Right lung (tissue), 5 donors: ENCODE data around the gene CDH20. TPM values are rescaled to one million over a fixed set of nuclear protein-coding genes. Genes with fewer than 3 reads are reported as not detected.

Experiments
- DNase-seq, 2 donors: peaks; one replicate each; pipeline ENCODE4 v3.0.0-alpha.2; 2013
- polyA plus RNA-seq, 5 donors: library from polyadenylated mRNA; unstranded; fragments of 120-200 nt; gene quantifications; one replicate each; pipeline versions ENCODE4 v1.2.1 to v1.2.3, GENCODE V29; 2013; ENCODE audit warnings: inconsistent platforms in 1 of 5, low replicate concordance in 1 of 5; ENCODE audit not compliant: insufficient read length in 5 of 5, insufficient read depth in 1 of 5

The CDH20 gene
- polyA plus RNA-seq, 5 donors = 0.13 to 0.89 (median 0.35) TPM

DNA sequence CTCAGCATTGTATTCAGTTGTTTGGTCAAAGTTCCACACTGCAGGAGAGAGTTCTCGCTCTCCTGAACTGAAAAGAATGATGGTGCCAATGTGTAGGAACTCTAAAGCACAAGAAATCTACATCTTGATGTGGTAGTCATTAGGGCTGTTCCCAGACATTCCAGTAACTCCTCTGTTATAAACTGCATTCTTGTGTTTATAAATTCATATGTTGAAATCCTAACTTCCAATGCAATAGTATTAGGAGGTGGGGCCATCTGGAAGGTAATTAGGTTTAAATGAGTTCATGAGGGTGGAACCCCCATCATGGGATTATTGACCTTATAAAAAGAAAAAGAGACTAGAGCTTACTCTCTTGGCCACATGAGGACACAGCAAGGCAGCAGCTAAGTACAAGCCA, 239.6 kb downstream of the CDH20 start:
- DNase-seq = no peak

DNA sequence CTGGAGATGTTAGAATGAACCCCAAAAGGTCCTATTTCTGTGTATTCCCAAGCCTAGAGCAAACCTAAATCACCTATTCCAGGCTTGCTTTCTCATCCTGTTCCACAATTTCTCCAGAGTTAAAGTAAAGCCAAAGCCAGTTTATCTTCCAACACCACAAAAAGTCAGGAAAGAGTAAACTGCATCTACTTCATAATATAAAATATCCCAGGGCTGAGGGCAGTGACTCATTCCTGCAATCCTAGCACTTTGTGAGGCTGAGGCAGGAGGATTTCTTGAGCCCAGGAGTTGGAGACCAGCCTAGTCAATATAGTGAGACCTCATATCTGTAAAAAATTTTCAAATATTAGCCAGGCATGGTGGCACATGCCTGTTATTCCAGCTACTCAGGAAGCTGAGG, 241.4 kb downstream of the CDH20 start:
- no peak for DNase-seq

DNA sequence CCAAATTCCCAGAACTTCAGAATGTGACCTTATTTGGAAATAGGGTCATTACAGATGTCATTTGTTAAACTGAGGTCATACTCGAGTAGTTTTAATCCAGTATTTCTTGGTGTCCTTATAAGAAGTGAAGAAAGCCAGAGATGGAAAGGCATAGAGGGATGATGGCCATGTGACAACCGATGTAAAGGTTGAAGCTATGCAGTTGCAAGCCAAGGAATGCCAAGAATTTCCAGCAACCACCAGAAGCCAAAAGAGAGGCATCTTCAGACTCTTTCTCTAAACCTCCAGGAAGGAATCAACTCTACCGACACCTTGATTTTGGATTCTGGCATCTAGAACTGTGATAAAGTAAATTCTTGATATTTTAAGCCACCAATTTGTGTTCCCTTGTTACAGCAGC, 242.2 kb downstream of the CDH20 start:
- no peak for DNase-seq

DNA sequence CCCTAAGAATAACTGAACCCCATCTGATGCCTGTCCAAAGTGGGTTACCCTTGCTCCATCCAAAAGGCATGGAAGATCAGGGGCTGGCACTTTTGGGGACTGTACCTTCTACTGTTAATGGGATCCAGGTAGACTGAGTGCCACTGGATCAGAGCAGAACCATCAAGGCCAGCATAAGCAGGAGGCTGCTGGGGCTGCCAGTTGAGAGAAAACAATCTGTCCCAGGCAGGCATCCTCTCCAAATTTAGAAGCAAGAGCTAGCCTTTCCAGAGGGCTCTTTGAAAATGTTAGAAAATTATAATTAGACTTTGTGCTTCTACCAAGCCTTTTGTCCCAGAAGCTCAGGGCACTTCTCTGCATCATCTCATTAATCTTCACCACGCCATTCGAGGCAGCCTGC, 245.6 kb downstream of the CDH20 start:
- no peak for DNase-seq

DNA sequence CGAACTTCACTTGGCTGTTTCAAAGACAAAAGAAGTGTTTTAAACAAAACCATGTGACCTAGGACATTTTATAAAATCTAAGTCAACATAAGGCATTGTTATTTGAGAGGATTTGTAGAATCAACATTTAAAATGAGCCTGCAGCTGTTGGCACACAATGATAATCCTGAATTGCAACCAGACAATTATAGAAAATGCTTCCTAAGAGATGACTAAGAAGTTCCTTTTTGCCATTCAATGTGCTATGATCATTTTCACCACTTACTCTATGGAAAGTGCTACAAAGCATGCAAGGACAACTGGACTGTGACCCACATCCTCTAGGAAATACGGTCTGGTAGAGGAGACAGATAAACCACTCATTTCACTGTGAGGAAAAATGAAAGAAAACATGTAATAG, 246.4 kb downstream of the CDH20 start:
- no peak for DNase-seq

DNA sequence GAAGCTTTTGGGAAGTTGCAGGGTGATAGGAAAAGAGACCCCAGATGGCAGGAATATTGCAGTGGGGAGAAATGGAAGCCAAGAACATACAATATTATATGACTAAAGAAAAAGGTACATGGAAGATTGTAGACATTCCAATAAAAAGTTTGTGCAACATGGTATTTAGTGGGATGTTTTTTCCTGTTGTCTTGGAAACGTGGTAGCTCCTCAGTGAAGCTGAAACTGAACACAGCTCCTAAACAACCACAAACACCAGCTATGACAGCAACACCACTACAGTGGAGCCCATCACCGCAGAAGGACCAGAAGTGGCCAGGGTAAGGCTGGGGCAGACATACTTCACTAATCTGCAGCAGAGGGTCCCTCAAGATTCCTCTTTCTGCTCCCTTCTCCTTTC, 246.8 kb downstream of the CDH20 start:
- peak in 1 of 2 donors; percentile 32 for DNase-seq

DNA sequence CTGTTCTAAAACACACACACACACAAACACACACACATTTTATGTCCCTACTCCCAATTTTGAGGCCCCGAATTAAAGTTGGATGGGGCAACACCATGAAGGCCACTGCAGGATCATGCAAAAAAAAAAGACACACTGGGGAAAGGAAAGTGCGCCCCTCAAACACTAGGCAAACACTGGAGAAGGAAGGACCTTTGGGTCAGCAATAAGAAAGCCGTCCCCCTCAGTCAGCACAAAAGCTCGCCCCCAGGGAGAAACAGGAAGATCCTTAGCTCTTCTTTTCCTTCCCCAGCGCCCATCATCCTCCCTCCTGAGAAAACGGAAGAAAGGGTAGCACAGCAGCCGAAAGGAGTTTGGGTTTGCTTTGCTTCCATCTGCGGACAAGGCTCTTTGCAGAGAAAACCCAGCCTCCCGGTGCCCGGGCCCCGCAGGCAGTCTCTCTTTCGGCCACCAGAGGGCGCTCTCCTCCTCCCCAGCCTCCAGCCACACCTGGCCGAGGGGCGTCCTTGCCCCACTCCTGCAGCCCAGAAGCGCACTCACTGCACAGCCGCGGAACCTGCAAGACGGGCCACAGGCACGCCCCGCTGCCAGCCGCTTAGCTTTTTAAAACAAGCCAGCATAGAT, 248.5 kb downstream of the CDH20 start:
- DNase-seq = peak; percentile 66 to 76

DNA sequence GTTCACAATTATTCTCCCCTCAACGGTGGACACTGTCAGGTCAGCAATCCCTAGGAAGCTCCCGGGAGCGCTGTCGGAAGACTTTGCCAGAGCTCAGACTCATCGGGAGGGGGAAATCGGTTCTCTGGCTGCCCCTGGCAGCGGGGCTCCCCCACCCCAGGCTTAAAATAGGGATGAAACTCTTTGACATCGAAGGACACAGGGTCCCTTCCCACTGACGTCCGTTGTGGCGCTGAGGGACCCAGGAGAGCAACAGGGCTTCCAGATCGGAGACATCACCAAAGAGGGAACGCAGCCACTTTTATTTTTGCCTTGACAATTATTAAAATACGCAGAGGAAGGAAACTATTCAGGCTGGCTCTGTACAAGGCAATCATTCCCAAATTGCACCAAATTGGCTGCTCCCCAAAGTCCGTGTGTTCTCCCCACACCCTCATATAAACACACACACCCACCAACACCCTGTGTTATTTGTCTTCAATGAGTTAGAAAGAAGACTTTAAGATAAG, 249.0 kb downstream of the CDH20 start:
- no peak for DNase-seq

DNA sequence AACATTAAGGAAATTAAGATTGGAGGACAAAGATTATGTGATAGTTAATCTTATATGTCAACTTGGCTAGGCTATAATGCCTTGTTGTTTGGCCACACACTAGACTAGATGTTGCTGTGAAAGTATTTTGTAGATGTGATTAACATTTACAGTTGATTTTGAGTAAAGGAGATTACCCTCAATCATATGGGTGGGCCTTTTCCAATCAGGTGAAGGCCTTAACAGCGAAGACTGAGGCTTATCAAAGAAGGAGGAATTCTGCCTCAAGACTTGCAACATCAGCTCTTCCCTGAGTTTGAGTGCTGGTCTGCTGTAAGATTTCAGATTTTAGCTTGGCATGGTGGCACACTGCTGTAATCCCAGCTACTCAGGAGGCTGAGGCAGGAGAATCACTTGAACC, 250.3 kb downstream of the CDH20 start:
- DNase-seq = no peak

DNA sequence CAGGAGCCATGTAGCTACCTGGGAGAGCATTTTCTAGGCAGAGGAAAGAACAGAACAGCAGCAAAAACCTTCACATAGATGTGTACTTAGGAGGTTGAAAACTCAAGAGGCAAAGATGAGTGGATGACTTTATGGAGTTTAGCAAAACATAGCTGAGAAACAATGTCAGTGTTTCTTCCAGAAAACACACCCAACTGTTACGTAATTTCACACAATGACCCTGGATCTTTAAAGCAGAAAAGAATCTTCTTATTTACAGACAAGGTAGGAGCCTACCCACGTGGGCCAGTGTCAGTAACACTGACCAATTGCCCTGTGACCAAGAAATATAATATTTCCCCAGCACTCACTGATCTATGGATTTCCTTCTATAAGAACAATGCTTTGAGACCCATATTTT, 254.6 kb downstream of the CDH20 start:
- no peak for DNase-seq

DNA sequence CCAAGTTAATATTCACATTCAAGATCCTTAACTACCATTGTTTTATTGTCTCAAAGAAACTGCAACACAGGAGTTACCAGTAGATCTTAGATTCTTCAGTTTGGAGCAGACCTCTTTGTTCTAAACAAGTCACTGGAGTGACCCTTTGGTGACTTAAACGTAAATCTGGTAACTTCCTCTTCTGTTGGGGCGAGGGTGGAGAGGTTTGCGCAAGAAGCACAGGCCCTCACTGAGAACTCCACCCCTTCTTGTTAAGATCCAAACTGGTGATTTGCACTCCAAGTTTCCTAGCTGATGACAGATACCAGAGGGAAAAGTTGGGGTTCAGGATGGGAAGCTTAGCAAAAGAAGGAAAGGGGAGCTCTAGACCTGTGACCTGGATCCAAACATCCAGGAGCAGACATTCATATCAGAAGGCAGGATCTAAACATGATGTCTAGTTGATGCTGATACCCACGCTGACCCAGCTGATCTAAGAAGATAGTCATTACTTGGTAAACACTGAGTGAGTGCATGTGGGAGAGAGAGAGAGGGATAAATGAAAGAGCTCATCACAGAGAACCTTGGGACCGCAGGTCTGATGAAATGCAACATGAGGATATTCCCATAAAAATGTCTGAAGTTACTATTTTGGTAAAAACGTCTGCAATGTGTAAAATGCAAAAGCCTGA, 256.0 kb downstream of the CDH20 start:
- no peak for DNase-seq

DNA sequence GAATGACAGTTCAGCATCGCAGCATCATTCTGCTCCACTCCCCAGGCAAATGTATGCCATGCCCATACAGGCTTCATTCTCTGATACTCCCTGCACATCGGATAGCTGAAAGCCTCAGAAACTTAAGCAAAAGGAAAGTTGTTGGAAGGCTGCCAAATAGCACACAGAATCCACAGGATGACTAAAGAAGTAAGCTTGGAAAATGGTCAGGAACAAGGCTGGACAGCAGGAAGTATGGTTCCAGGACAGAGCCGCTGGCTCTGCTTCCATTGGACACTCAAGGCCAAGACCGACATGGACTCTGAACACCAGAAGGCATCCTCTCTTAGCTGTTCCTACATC, 256.5 kb downstream of the CDH20 start:
- DNase-seq = no peak

DNA sequence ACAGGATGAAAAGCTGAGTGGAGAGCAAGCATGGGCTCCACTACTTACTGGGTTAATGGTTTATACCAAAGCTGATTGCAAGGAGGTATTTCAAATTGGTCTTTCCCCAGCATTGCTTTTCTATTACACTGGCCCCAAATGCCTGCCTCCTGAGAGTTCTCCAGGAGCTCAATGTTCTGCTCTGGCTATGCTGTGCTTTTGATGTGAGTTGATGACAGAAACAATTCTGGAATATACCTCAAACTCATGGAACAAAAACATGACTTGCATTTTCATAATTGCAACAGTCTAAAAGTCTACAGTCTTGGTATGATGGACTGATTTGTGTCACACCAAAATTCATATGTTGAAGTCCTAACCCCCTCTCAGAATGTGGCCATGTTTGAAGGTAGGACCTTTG, 258.0 kb downstream of the CDH20 start:
- no peak for DNase-seq

DNA sequence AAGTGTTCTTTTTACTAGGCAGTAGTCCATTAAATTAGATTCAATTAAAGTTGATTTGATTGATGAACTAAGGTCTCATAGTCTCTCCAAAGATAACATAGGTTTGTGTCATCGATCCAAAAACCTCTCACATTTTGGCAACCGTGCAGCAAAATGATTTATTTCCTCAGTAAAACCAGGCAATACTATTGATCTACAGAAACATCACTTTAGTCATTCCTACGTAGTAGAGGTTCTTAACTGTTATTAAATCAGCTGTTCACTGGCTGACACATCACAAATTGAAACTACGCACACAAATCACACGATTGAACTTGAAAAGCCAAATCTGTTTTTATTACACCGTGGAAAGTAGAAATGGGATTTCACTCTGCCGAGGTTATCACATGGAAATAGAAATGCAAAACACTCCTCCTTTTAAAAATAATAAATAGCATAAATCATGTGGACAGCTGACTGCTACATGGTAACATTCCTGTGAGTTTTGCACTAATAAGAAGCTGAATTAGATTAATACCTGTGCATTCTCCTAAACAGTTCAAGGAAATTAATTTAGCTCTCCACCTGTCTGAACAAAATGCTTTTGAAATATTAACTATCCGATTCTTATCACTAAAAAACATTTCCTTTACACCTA, 262.5 kb downstream of the CDH20 start:
- no peak for DNase-seq

DNA sequence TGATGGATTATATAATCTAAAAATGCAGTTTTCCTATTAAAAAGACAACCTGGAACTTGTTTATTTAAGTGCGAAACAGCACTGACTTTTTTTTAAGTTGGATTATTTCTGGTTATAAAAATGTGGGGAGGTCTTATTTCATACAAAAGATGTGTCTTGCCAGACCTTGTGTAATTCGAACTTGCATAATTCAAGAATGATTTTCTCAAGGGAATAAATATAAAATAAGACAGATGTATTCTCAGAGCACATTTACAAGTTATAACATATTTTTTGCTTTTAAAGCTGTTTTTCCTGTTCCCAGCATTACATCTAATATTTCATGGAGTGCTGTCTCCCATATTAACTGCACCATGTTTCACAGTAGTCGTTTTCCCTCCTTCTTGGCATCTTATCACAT, 263.1 kb downstream of the CDH20 start:
- peak; percentile 30 to 42 for DNase-seq

DNA sequence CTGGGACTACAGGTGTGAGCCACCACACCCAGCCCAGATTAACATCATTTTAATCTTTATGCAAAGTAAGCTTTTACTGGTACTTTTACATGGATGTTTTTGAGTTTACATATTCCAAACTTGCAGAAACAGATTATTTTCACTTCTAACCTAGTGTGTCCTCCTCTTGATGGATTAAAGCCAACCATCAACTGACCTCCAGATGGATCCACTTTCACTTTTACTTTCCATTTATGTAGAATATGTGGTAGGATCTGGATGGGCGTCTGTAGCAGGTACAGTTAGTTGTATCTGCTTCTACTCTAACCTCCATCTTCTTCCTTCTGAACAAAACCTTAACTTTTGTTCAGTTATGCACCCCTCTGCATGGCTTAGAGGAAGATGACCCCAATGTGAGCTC, 264.1 kb downstream of the CDH20 start:
- DNase-seq = no peak

DNA sequence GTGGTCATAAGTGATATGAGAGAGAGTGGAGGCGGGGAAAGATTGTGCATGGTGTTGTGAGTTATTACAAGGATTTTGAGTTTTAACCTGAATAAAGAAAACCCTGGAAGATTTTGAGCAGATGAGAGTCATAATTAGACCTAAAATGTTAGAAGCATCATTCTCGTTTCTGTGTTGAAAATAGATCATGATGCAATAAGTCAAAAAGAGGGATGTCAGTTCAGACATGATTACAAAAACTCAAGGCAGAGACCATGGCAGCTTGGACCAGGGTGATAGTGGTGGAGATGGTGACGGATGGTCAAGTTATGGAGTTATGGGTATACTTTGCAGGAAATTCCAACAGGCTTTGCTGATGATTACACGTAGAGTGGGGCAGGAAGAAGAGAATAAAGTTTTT, 267.2 kb downstream of the CDH20 start:
- no peak for DNase-seq

DNA sequence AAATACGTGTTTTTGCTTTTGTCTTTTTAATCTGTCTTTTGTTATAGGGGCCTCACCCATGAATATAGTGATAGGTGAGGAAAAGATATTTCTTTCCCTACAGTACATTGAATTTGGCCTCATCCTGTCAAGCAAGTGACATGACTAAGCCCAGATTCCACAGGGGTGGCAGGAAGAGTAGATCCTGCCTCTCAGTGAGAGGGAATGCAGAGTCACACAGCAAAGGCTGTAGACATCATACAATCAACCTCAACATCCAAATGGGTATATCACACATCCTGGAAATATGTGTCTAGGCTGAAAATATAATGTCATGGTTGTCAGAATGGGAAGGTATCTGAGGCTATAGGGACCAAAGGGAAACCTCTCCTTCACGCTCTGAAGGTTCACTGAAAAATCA, 269.6 kb downstream of the CDH20 start:
- no peak for DNase-seq
